Activated T-cell treated with anti-CD3 and anti-CD28 coated beads, Interleukin-2, amount 50 U/mL, for 4 hours (primary cell): ENCODE measurements around the gene MTARC1. TPM values are rescaled to one million over a fixed set of nuclear protein-coding genes. Genes with fewer than 3 reads are reported as not detected.

Experiments
- ATAC-seq, 2 donors: fragments of 200-7000 bp; cut with Tn5 transposase; one replicate each; pipeline ENCODE4 v1.10.0; 2021
- DNase-seq: peaks from one replicate; pipeline ENCODE4 v3.0.0-alpha.2; 2020
- H3K27me3 Mint-ChIP-seq: one replicate; pipeline ENCODE4 v1.8.0; 2021; ENCODE audit warnings: low read depth, mixed read lengths
- H3K36me3 Mint-ChIP-seq: one replicate; pipeline ENCODE4 v1.8.0; 2022; ENCODE audit warnings: mixed read lengths; ENCODE audit not compliant: insufficient read depth
- H3K4me1 Mint-ChIP-seq: one replicate; pipeline ENCODE4 v1.8.0; 2021; ENCODE audit warnings: low read depth, mixed read lengths
- H3K4me3 Mint-ChIP-seq: one replicate; pipeline ENCODE4 v1.8.0; 2021; ENCODE audit warnings: mild to moderate bottlenecking, moderate library complexity, mixed read lengths
- H3K9me3 Mint-ChIP-seq: one replicate; pipeline ENCODE4 v1.8.0; 2021; ENCODE audit warnings: mixed read lengths
- total RNA-seq, 3 donors: library from RNA; stranded (reverse); gene quantifications; one replicate each; pipeline ENCODE4 v1.2.1, GENCODE V29; 2021

The MTARC1 gene
- total RNA-seq, 3 donors from 2014 or later, result 0.26 to 0.27 TPM; not detected in 1

DNA sequence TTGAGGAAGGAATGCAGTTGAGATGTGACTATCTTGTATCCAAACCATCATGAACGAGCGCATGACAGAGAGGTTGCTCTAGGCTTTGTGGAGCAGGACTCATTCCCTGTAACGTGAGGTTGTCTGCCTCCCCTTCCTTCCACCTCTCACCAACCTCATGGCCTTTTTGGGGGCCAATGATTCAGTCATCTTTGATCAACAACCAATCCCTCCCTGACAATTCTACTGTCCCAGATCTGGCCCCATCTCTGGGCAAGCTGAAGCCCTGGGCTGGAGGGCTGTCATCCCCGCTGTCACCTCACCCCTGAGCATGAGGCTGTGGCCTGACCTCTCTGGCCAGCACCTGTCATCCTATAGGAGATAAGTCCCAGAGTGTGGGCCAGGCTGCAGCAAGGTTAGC lies 19.7 kb downstream of the MTARC1 start:
- DNase-seq (no peak), ATAC-seq (no peak)
- no peaks in the 10 kb centered on the region for H3K36me3 Mint-ChIP-seq
- peaks cover 2% of the 10 kb centered on the region for H3K27me3 Mint-ChIP-seq
- H3K9me3 Mint-ChIP-seq, result no peaks in the 10 kb centered on the region
- peaks cover 3% of the 10 kb centered on the region for H3K4me1 Mint-ChIP-seq
- H3K4me3 Mint-ChIP-seq, result no peak overlapping the region

DNA sequence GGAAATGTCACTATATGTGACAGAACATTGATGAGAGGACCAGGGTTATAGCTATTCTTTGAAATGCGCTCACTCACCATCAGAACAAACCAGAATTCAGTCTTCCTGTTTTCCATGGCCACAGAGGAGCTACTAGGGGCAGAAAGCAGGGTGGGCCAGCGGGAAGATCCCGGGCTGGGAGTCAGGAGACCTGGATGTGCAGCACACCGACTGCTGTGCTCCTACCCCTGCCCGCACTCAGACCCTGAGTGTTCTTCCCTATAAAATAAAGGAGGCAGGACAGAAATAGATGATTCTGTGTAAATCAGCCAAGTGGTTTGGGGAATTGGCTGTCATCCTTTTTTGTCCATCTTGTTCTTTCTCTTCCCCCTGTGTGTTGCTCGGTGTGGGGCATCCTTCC lies 21.0 kb downstream of the MTARC1 start:
- H3K27me3 Mint-ChIP-seq, result peaks cover 10% of the 10 kb centered on the region
- no peak overlapping the region for H3K4me3 Mint-ChIP-seq
- peaks cover 3% of the 10 kb centered on the region for H3K4me1 Mint-ChIP-seq
- H3K9me3 Mint-ChIP-seq, result no peaks in the 10 kb centered on the region
- no peaks in the 10 kb centered on the region for H3K36me3 Mint-ChIP-seq
- no peak for DNase-seq
- ATAC-seq, result no peak

DNA sequence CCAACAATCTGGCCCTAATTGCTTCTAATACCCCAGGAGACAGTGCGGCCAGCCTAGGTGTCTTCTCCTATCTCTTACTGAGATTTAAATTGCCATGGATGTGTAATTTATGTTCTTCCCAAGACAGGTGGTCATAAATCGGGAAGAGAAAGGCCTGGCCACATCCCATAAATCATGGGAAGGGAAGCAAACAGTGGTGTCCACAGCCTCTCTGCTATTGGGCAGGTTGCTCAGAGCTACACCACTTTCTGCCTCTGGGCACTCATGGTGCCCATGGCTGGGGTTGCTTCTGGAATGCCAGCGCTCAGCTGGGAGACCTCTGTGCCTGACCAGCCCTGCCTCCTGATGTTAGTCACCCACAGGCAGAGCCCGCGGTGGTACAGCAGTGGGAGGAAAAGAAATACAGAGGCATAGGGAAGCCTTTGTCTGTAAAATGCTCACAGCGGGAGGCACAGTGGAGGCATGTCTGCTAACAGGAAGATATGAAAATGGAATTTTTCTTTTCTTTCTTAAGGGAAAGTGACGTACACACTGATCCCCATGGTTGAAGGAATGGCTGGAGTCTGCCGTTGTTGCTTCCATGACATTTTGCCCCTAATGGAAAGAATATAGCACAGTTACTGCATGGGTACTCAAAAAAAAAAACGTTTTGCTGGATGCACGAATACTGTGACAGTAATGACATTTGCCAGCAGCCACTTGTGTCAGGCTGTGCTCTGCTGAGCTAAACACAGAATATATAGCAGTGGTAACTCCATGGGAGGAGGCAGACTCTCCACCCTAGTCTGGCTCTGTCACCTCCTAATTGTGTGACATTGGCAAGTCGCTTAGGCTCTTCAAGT lies 21.9 kb downstream of the MTARC1 start:
- no peak for DNase-seq
- no peak for ATAC-seq
- H3K27me3 Mint-ChIP-seq, result peaks cover 18% of the 10 kb centered on the region
- H3K9me3 Mint-ChIP-seq, result no peaks in the 10 kb centered on the region
- peaks cover 3% of the 10 kb centered on the region for H3K4me1 Mint-ChIP-seq
- H3K4me3 Mint-ChIP-seq, result no peak overlapping the region
- H3K36me3 Mint-ChIP-seq, result no peaks in the 10 kb centered on the region

DNA sequence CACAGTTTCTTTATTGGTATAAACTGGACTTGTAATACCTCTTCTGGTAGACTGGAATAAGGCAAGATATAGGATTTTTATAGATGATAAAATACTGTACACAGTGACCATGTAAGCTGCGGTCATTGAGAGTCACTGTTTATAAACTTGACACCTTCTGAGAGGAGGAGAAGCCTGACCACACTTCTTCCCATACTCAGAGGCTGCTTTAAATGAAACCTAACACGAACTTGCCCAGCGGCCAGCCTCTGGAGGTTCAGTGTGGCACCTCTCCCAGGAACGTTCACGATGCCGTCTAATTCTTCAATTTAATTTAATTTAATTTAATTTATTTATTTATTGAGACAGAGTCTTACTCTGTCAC lies 22.5 kb downstream of the MTARC1 start:
- no peaks in the 10 kb centered on the region for H3K36me3 Mint-ChIP-seq
- no peaks in the 10 kb centered on the region for H3K9me3 Mint-ChIP-seq
- H3K27me3 Mint-ChIP-seq, result peaks cover 18% of the 10 kb centered on the region
- no peak overlapping the region for H3K4me3 Mint-ChIP-seq
- no peak for DNase-seq
- peaks cover 3% of the 10 kb centered on the region for H3K4me1 Mint-ChIP-seq
- no peak for ATAC-seq

DNA sequence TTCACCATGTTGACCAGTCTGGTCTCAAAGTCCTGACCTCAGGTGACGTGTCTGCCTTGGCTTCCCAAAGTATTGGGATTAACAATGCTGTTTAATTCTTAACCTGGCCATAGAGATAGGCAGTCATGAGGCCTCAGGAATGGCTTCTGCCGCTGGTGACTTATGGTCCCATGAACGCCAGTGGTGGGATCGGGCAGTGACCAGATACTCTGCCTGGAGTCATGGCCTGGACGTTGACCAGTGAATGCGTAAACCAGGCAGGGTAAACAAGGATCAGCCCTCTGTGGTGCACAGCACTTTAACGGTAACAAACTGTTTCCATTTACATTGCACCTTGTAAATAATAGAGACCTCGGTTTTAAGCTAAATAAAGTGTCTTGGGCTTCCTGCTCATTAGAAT lies 23.0 kb downstream of the MTARC1 start:
- ATAC-seq (no peak), DNase-seq (no peak)
- H3K27me3 Mint-ChIP-seq, result peaks cover 21% of the 10 kb centered on the region
- H3K4me3 Mint-ChIP-seq, result no peak overlapping the region
- peaks cover 3% of the 10 kb centered on the region for H3K4me1 Mint-ChIP-seq
- H3K36me3 Mint-ChIP-seq, result no peaks in the 10 kb centered on the region
- H3K9me3 Mint-ChIP-seq, result no peaks in the 10 kb centered on the region

DNA sequence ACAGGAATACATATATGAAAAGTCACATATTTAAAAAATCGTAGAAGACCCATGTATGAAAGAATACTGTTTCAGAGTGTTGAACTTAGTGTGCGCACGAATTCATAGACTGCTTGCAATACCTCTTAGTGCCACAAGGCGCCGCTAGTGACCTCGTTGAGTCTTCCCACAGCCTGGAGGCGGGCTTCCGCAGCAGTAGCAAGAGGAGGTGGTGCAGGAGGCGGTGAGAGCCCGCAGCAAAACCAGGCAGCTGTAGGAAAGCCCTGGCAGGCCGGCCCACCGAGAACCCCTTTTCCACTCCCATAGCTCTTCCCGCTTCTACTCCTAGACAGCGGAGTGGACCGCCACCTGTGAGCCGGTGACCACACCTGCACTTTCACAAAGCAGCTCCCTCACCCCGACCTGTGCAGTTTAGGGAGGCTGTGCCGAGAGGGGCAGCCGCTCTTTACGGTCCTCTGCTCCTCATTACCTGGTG lies 23.5 kb downstream of the MTARC1 start:
- Mint-ChIP-seq H3K4me3 (peak overlapping the region; percentile 21), H3K27me3 (peaks cover 19% of the 10 kb centered on the region), H3K9me3 (no peaks in the 10 kb centered on the region), H3K4me1 (peaks cover 3% of the 10 kb centered on the region), H3K36me3 (no peaks in the 10 kb centered on the region)
- ATAC-seq (peak; percentile 87 to 89), DNase-seq (peak; percentile 60)

DNA sequence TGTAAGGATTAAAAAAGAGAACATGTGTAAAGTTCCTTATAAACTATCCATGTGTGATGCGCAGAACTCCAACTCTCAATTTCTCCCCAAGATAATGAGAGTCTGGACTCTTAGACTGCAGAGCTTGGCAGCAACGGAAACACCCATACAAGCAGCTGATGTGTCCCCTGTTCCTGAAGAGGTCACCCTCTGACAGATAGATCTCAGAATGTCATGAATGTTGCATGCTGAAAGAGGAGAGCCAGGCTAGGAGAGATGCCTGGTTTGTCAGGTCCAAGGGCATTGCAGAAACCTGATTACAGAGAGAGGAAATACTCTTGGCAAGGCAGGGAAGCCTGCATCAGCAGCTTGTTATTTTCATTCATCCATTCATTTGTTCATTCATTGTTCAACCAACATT lies 24.2 kb downstream of the MTARC1 start:
- H3K4me1 Mint-ChIP-seq, result peaks cover 3% of the 10 kb centered on the region
- H3K4me3 Mint-ChIP-seq, result no peak overlapping the region
- peaks cover 19% of the 10 kb centered on the region for H3K27me3 Mint-ChIP-seq
- DNase-seq, result no peak
- H3K9me3 Mint-ChIP-seq, result no peaks in the 10 kb centered on the region
- ATAC-seq, result no peak
- H3K36me3 Mint-ChIP-seq, result no peaks in the 10 kb centered on the region

DNA sequence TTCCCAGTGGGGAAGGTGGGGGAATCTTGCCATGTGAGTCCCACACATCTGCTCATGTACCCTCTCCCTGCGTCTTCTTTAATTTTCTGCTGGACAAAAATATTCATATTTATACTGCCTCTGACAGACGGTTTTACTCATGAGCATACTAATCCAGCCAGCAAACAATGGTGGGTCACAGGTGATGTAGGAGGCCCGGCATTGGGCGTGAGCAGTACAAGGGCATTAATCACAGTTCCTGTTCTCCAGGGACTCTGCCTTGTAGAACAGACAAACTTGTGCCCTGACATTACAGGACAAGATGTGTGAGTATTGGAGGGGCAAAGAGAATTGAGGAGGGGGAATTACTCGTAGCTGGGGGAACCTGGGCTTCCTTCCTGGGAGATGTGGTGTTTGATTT lies 25.0 kb downstream of the MTARC1 start:
- peaks cover 3% of the 10 kb centered on the region for H3K4me1 Mint-ChIP-seq
- DNase-seq (no peak), ATAC-seq (no peak)
- H3K4me3 Mint-ChIP-seq, result no peak overlapping the region
- H3K36me3 Mint-ChIP-seq, result no peaks in the 10 kb centered on the region
- H3K27me3 Mint-ChIP-seq, result peaks cover 19% of the 10 kb centered on the region
- no peaks in the 10 kb centered on the region for H3K9me3 Mint-ChIP-seq

DNA sequence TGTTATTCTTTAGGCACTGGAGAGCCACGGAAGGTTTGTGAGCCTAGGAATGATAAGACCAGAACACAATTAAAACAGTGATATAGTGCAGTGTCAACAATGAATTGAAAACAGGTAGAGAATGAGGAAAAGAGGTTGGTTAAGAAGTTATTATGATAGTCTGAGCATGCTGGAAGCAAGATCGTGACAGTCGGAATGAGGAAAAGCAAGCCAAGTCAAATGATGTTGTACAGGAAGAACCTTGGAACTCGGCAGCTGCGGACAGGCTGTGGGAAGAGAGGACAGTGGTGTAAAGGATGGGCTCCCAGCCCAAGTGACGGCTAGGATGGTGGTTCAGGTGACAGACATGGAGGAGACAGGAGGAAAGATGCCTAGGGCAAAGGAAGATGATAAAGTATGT lies 25.6 kb downstream of the MTARC1 start:
- peaks cover 3% of the 10 kb centered on the region for H3K4me1 Mint-ChIP-seq
- DNase-seq (no peak), ATAC-seq (no peak)
- H3K27me3 Mint-ChIP-seq, result peaks cover 22% of the 10 kb centered on the region
- no peaks in the 10 kb centered on the region for H3K9me3 Mint-ChIP-seq
- no peak overlapping the region for H3K4me3 Mint-ChIP-seq
- no peaks in the 10 kb centered on the region for H3K36me3 Mint-ChIP-seq

DNA sequence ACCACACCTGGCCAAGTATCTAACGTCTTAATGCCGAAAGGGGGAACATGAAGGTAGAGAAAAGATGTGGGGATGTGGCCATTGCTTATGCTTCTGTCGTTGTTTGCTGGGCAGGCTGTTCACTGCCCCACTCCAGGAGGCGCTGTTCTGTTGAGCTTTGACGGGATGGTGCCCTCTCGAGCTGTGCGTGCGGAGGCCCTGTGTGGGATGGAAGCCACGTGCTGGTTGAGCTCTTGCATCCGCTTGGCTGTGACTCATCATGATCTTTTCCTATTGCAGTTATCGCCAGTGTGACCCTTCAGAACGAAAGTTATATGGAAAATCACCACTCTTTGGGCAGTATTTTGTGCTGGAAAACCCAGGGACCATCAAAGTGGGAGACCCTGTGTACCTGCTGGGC lies 26.3 kb downstream of the MTARC1 start:
- no peaks in the 10 kb centered on the region for H3K36me3 Mint-ChIP-seq
- H3K27me3 Mint-ChIP-seq, result peaks cover 22% of the 10 kb centered on the region
- H3K9me3 Mint-ChIP-seq, result no peaks in the 10 kb centered on the region
- no peak for ATAC-seq
- H3K4me1 Mint-ChIP-seq, result peaks cover 3% of the 10 kb centered on the region
- DNase-seq, result no peak
- no peak overlapping the region for H3K4me3 Mint-ChIP-seq

DNA sequence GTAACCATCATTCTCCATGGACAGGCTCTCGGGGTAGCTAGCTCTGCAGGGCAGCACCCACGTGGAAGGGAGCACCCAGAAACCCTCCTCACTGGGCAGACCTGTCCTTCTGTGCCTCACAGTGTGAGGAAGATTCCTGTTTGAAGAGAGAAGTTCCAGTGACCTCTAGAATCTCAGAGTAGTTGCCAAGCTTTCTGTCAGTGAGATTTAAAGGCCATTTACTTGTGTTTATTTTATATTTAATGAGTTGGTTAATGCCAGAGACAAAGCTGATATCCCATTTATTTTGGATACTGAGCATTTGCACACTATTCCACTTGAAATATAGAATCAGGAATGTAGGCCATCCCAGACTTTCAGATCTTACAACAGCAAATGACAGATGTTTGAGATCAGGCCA lies 28.7 kb downstream of the MTARC1 start:
- ATAC-seq (no peak), DNase-seq (no peak)
- H3K4me3 Mint-ChIP-seq, result no peak overlapping the region
- no peaks in the 10 kb centered on the region for H3K9me3 Mint-ChIP-seq
- peaks cover 24% of the 10 kb centered on the region for H3K27me3 Mint-ChIP-seq
- no peaks in the 10 kb centered on the region for H3K36me3 Mint-ChIP-seq
- H3K4me1 Mint-ChIP-seq, result peaks cover 2% of the 10 kb centered on the region

DNA sequence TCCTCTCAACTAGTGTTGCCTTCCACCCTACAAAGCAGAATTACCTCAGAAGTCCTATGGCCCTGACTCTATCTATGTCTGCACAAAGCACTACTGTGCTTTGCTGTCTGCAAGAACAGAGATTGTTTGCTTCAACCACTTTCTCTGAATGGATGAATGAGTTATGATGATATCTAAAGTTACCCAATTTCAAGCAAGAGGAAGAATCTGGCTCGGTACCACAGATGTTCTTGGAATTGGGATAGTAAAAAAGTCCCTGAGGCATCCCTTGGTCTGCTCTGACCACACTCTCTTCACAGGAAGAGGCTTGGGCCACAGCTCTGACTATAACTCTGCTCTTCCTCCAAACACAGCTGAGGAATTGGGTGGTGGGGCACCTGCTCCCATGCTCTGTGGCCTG lies 31.2 kb downstream of the MTARC1 start:
- ATAC-seq (no peak), DNase-seq (no peak)
- Mint-ChIP-seq H3K4me1 (no peaks in the 10 kb centered on the region), H3K27me3 (peaks cover 14% of the 10 kb centered on the region), H3K4me3 (no peak overlapping the region), H3K36me3 (no peaks in the 10 kb centered on the region), H3K9me3 (no peaks in the 10 kb centered on the region)

DNA sequence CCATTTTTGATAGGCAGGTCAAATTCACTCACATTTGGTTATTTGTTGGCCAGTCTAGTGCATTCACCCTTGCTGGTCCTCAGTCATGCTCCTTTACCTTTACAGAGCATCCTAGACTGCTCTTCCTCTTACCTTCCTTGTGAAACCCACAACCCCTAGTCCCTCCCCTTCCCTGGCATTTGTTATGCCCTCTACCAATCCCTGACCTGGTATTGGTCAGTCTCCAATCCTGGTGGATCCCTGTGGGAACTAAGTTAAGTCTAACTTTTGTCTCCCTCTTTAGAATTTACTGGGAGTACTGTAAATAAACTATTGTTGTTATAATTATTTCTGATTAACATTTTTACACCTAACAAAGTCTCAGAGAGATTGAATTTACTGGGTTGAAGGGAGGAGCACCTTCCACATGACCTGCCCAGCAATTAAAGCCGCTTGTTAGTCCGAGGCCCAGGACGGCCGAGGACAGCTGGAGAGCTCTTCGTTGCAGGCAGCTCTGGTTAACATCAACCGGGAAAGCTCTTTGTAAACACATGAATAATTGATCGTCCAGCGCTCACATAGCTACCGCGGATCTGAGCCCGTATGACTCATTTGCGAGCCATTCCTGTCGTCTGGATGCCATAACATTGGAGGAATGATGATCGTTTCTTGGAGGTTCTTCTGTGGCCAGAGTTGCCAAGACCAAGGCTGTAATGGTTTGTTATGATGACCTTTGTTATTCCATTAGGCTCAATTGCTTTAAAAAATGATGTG lies 31.9 kb downstream of the MTARC1 start:
- DNase-seq (no peak), ATAC-seq (no peak)
- Mint-ChIP-seq H3K9me3 (no peaks in the 10 kb centered on the region), H3K27me3 (peaks cover 8% of the 10 kb centered on the region), H3K4me1 (no peaks in the 10 kb centered on the region), H3K36me3 (no peaks in the 10 kb centered on the region), H3K4me3 (no peak overlapping the region)

DNA sequence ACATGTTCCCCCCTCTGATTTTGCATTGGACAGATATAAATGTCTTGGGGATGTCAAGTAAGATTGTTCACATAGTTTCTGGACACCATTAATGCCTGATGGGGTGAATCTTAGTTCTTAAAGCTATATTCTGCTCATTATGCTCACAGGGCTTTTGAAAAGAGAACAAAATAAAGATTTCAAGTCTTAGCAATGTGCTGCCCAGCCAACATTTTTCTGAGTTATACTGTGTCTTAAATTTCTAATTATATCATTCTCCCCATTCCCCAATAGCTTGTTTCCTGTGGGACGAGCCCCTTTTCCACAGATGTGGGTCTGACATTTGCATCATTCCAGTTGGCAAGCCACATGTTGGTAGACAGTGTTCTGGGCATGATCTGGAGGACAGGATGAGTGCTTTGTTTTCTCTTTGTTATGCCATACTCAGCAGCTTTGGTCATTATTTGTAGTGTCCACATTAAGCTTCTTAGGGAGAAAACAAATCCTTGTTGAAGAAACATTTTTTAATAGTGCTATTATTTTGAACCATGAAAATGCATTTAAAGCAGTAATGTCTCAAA lies 32.8 kb downstream of the MTARC1 start:
- no peak for ATAC-seq
- no peaks in the 10 kb centered on the region for H3K9me3 Mint-ChIP-seq
- H3K4me1 Mint-ChIP-seq, result no peaks in the 10 kb centered on the region
- no peak for DNase-seq
- H3K4me3 Mint-ChIP-seq, result no peak overlapping the region
- peaks cover 4% of the 10 kb centered on the region for H3K27me3 Mint-ChIP-seq
- no peaks in the 10 kb centered on the region for H3K36me3 Mint-ChIP-seq
